Fibroblast of pulmonary artery (primary cell): ENCODE results near the gene PGAM2.

ENCODE experiments used
- DNase-seq: peaks from one replicate; pipeline ENCODE4 v3.0.0-alpha.2; 2010; ENCODE audit warnings: low read depth
- H3K4me3 ChIP-seq: replicated peaks from 2 replicates; pipeline ENCODE4 v1.5.1; 2011; ENCODE audit warnings: low read depth, mild to moderate bottlenecking, control low read depth, low read length, moderate library complexity
- CTCF ChIP-seq: IDR thresholded peaks from 2 replicates; pipeline ENCODE4 v1.5.1; 2011; ENCODE audit warnings: mild to moderate bottlenecking, control low read depth, low read length, inconsistent platforms; ENCODE audit errors: missing control alignments

Gene PGAM2

GRCh38 chr7:44051611-44052220 is 13.7 kb downstream of the PGAM2 start:
- TF ChIP-seq CTCF, result no peak
- H3K4me3 ChIP-seq, result no peak overlapping the region
- DNase-seq, result no peak

GRCh38 chr7:44050915-44051560 is 14.3 kb downstream of the PGAM2 start:
- H3K4me3 ChIP-seq, result no peak overlapping the region
- no peak for TF ChIP-seq CTCF
- no peak for DNase-seq

GRCh38 chr7:44050121-44050914 is 15.0 kb downstream of the PGAM2 start:
- H3K4me3 ChIP-seq, result no peak overlapping the region
- no peak for TF ChIP-seq CTCF
- no peak for DNase-seq

- no peak for TF ChIP-seq CTCF
- no peak overlapping the region for H3K4me3 ChIP-seq
- DNase-seq, result no peak
Measured at GRCh38 chr7:44048031-44048795, 17.2 kb downstream of the PGAM2 start.

DNA sequence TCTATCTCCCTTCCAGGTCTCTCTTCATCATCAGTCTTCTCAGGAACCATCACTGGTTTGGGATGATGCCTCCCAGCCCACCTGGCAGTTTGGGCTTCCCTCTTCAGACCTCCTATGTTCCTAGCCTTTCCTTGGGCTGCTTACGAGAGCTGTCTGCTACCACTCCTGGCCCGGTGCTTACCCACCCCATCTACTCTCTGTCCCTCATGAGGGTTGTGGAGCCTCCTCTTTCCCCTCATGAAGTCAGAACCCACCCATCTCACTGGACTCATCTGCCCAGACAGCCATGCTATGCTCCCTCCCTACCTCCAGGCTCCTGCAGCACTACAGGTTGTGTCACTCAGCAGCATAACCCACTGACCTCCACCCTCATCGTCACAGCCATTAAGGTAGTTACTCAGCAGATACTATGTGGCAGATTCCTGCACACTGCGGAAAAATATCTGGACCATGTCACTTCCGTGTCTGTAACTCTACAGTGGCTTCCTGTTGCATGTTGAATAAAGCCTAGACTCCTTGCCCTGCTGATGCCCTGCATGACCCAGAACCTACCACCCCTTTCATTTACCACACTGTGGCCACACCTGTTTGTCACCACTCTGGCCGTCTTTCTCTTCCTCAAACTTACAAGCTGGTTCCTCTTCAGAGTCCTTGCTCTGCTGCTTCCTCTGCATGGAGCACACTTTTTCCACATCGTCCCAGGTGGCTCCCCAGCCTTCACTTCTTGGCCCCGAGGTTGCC is 18.9 kb downstream of the PGAM2 start:
- no peak for TF ChIP-seq CTCF
- H3K4me3 ChIP-seq, result no peak overlapping the region
- no peak for DNase-seq
